GM21360 (cell line): Measurements from ENCODE around the gene CYREN.

Source experiments
- ATAC-seq: cut with Tn5 transposase; IDR thresholded peaks from one replicate; pipeline ENCODE4 v1.9.1; 2021; ENCODE audit warnings: mild to moderate bottlenecking, moderate library complexity; ENCODE audit not compliant: unreplicated experiment

Gene CYREN

GRCh38 chr7:135197906-135198655 lies 27.6 kb upstream of the CYREN start:
- ATAC-seq = no peak

GRCh38 chr7:135197343-135197742 lies 26.8 kb upstream of the CYREN start:
- no peak for ATAC-seq

- no peak for ATAC-seq
Observed at GRCh38 chr7:135195968-135196629, 25.6 kb upstream of the CYREN start.

DNA sequence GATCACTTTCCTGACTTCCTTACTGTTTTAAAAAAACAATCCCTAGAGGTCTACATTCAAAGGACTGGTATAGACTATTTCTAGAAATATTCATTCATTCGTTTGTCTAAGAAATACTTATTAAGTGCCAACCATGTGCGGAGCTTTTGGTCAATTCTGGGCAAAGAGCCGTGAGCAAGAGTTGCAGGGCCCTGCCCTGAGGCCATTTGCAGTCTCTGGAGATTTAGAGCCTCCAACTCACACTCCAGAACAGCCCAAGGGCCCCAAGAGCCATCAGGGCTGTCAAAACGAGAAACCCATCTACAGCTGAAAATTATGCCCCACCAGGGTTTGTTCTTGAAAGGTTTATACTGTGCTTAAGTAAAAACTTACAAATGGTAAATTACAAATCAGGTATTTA lies 24.6 kb upstream of the CYREN start:
- ATAC-seq = no peak

DNA sequence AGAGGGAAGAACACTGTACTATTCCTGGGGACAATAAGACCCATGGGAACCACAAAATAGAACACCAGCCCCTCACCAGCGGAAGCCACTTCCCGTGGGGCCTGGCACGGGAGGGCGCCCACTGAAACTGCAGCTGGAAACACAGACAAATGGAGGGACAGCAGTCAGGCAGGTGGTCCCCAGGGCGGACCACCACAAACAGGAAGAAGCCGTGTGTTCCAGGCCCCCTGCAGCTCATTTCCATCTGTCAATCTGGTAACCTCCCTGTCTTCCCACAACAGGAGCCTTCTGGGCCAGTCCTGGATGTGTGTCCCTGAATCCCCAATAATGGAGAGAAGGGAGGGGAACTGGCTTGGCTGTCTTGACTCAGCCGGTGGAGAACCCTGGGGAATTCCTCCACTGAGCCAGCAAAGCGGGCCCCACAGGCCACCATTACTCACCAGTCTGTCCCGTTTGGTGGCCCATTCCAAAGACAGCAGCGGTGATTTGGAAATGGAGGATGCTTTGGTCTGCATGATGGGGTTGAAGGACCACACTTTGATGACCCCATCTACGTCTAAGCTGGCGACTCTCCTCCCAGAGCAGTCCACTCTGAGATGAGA lies 24.1 kb upstream of the CYREN start:
- ATAC-seq = no peak

DNA sequence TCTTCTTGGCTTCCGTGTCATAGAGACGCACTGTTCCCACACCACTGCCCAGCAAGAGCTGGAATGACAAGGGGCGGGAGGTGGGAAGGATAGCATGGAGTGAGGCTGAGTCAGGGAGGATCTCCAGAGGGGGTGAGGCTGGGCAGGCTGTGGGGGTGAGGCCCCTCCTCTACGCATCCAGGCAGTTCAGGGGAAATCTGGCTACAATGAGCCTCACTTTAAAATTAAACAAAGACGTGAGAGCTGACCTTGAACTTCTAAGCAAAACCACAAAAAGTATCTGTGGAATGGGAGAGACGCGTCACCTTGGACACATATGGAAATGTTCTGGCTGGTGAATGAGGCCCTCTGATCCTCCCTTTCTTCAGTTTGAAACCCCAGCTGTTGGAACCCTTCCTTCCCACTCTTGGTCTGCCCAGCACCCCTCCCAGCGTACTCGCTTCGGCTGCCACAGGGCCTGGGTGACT lies 23.1 kb upstream of the CYREN start:
- no peak for ATAC-seq

- no peak for ATAC-seq
Observed at GRCh38 chr7:135192914-135193536, 22.5 kb upstream of the CYREN start.

GRCh38 chr7:135190703-135191102 lies 20.2 kb upstream of the CYREN start:
- ATAC-seq = no peak

GRCh38 chr7:135189961-135190360 lies 19.5 kb upstream of the CYREN start:
- ATAC-seq = no peak

DNA sequence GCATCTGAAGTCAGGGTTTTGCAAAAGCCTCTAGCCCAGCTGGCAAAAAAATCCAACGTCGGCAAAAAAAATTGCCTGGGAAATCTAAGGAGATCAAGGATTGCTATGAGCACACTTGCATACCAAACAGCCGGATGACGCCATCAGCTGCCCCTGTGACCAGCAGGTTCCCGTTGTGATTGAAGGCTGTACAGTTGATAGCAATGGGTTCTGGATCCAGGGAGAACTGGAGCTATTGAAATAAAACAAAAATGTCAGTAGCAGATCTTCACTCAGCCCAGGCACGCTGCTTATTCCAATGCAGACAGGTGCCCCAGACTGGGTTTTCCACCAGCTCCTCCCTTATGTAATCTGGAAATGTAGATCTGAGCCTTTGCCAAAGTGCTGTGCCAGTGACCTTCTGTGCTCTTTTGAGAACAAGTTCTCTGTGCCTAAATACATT lies 18.7 kb upstream of the CYREN start:
- no peak for ATAC-seq

- ATAC-seq = peak; percentile 46
Observed at GRCh38 chr7:135188298-135188984, 17.9 kb upstream of the CYREN start.

GRCh38 chr7:135186841-135187253 lies 16.3 kb upstream of the CYREN start:
- ATAC-seq = peak; percentile 67

DNA sequence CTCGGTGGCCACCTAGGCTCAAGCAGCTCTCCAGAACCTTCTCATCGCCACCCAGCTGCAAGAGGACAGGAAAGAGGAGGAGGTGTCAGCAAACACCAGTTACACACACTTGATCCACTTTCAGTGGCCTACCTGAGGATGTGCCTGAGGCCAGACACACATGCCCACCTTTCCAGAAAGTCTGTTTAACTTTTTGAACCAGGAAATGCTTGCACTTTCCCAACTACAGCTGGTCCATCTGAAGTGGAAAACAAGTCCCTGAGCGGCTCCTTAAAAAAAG lies 15.7 kb upstream of the CYREN start:
- no peak for ATAC-seq

DNA sequence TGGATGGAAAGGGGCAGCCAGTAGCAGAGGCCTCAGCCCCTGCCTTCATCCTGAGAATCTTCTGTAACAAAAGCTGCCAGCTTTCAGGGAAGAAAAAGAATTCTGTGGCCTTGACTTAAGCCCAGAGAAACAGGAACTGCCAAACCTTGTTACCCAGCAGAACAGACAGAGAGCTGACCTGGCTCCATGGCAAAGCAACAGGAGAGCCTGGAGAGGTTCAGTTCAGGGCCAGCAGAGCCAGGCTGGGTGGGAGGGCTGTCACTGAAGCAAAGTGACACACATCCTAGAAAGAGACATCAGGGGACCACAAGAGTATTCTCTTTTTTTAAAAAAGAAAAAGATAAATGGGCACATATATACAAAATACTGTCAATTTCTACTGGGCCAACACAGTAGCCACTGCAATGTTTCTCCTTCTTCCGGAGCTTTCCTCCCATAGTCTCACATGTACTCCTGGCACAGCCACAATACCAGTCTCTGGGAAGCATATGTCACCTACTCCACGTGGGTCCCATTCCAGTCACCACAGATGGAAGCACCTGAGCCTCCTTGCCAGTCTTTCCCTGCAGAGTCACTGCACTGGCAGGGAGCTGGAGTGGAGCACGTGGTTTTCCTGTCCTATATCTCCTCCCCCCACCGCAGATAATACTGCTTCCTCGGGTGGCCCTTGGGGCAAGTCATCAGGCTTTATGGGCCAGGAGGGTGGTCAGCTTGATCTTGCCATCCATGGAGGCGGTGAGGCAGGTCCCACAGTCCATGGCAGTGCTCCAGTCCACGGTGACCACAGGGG lies 15.2 kb upstream of the CYREN start:
- no peak for ATAC-seq

DNA sequence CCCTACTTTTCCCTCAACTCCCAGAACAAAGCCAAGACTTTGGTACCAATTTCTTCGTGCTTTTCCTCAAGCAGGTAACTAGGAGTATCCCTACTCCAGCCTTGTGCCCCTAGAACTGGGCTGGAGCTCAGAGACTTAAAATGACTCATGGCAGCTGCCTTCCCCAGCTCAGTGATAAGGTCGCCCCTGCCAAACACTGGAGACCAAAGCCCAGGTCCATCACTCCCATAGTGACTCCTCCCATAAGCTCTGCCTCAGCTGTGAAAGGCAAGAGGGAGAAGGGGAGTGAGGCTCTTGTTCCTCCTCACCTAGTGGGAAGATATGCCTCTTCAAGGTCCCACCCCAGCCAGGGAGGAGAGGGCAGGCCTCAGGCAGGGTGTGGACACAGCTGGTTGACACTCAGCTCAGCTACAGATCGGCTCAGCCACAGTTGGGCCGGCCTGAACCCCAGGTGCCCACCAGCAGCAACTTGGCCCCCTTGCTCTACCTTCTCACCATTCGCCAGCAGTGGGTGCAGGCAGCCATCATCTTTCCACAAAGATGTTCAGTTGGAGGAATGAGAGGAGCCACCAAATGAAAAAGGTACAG lies 13.8 kb upstream of the CYREN start:
- no peak for ATAC-seq

DNA sequence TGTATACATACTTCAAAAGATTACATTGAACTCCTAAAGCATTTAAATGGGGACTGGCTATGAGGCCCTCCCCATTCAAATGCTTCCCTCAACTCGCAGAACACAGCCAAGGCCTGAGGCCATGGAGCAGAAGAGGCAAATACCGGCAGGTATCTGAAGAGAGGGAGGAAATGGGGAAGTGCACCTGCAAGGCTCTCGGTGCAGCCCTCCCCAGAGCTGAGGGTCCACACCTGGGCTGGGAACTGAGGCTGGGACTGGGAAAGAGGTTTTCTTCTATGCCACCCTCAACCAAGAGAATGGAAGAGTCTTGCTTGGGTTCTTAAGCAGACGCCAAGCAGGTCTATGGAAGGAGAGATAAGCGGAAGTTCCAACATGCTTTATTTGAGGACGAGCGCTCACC lies 13.0 kb upstream of the CYREN start:
- ATAC-seq = no peak

GRCh38 chr7:135181929-135182678 lies 11.6 kb upstream of the CYREN start:
- no peak for ATAC-seq

GRCh38 chr7:135181261-135181928 lies 10.9 kb upstream of the CYREN start:
- ATAC-seq = no peak

DNA sequence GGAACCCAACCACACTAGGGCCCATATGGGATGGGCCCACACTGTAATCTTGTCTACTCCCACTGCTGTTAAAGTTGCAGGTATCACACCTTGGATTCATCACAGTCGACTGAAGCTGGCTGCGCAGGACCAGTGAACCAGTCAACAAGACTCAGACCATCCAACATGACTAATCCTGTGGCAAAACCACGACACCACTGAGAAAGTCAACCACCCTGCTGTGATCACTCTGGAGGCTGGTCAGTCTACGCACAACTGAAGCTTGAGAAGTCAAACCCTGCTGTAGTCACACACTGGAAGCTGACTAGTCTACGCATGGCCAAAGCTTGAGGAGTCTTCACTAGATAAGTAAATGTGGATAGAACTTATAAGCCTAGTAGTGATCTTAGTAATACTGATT lies 9.6 kb upstream of the CYREN start:
- no peak for ATAC-seq
